Lower leg skin (tissue), 3 donors: ENCODE results near the gene CCK.

Source experiments
- CTCF ChIP-seq, 3 donors: fragments of 450-650 bp; IDR thresholded peaks; one replicate each; pipeline ENCODE4 v1.5.1; 2016; ENCODE audit warnings: antibody characterized with exemption in 3 of 3, mild to moderate bottlenecking in 3 of 3, moderate library complexity in 2 of 3
- POLR2A ChIP-seq, 2 donors: fragments of 450-650 bp; IDR thresholded peaks; one replicate each; pipeline ENCODE4 v1.6.1; 2016 to 2017; ENCODE audit warnings: antibody characterized with exemption in 2 of 2, mild to moderate bottlenecking in 1 of 2, moderate library complexity in 1 of 2

GRCh38 chr3:42214064-42214463, 51.9 kb downstream of the CCK start:
- no peak for TF ChIP-seq POLR2A (IDR thresholded peaks at IDR 0.05)
- no peak for TF ChIP-seq CTCF (IDR thresholded peaks at IDR 0.05)
